Activated CD4-positive, alpha-beta T cell treated with anti-CD3 and anti-CD28 coated beads, Interleukin-2, amount 10 ng/mL, durations not matched to agents 7 days and 5 days (primary cell): ENCODE measurements around the gene GAPT. TPM values are rescaled to one million over a fixed set of nuclear protein-coding genes. Genes with fewer than 3 reads are reported as not detected.

Experiments used
- CTCF ChIA-PET: fragments of 350-600 bp; sonication (Branson Sonifier 250); formaldehyde crosslinking; loops from one replicate; lab custom pipeline; 2021; ENCODE audit warnings: antibody characterized with exemption; lab: Charles Lee
- POLR2A ChIA-PET: fragments of 350-600 bp; sonication (Branson Sonifier 250); formaldehyde crosslinking; loops from one replicate; lab custom pipeline; 2021; ENCODE audit warnings: antibody characterized with exemption; lab: Charles Lee
- DNase-seq: peaks from one replicate; pipeline ENCODE4 v3.0.0-alpha.2; 2020
- H3K27ac Mint-ChIP-seq: one replicate; pipeline ENCODE4 v1.8.0; 2021; ENCODE audit warnings: mild to moderate bottlenecking, moderate library complexity, mixed read lengths
- H3K27me3 Mint-ChIP-seq: one replicate; pipeline ENCODE4 v1.8.0; 2021; ENCODE audit warnings: mixed read lengths
- H3K36me3 Mint-ChIP-seq: one replicate; pipeline ENCODE4 v1.8.0; 2021; ENCODE audit warnings: low read depth, mixed read lengths
- H3K4me1 Mint-ChIP-seq: one replicate; pipeline ENCODE4 v1.8.0; 2021; ENCODE audit warnings: mixed read lengths
- H3K4me3 Mint-ChIP-seq: one replicate; pipeline ENCODE4 v1.8.0; 2021; ENCODE audit warnings: mild to moderate bottlenecking, moderate library complexity, mixed read lengths
- H3K9me3 Mint-ChIP-seq: one replicate; pipeline ENCODE4 v1.8.0; 2021; ENCODE audit warnings: mixed read lengths
- total RNA-seq, 2 experiments: library from RNA; stranded (reverse); gene quantifications; one replicate each; pipeline ENCODE4 v1.2.3, GENCODE V29; 2021

GAPT gene
- total RNA-seq = not detected

- Mint-ChIP-seq H3K4me3 (no peak within 1 kb of the TSS), H3K9me3 (no peaks in the 10 kb centered on the region), H3K36me3 (no peaks in the 10 kb centered on the region), H3K27me3 (peaks cover 10% of the 10 kb centered on the region), H3K4me1 (no peaks in the 10 kb centered on the region), H3K27ac (no peak within 1 kb of the TSS)
- ChIA-PET POLR2A (no interaction called here), CTCF (no interaction called here)
- no peak for DNase-seq
These were observed at the start of gene GAPT for GRCh38 chr5:58491216-58491892. Gene GAPT, plus strand, starts transcription at chr5:58491435. Its CDS starts 3,102 bp downstream, at chr5:58494537.

DNA sequence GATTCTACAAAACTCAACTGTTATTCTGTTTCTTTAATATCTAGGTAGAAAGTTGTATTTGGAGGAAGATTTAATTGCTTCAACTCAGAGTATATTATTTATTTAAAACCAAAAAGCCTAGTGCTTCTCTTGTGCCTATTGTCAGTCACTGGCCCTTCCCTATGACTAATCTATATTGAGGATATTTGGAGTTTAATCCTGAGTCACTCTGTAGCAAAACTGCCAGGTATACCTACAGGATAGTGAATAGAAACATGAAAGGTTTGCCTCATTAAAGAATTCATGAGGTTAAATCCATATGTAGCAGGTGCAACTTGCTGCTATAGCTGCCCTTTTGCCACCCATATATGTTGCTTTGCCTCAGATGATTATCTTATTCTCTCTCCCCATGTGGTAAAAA lies 46.4 kb upstream of the GAPT start:
- no peaks in the 10 kb centered on the region for H3K9me3 Mint-ChIP-seq
- DNase-seq = no peak
- H3K27ac Mint-ChIP-seq = no peak overlapping the region
- peaks cover 10% of the 10 kb centered on the region for H3K27me3 Mint-ChIP-seq
- POLR2A ChIA-PET = no interaction called here
- no peak overlapping the region for H3K4me3 Mint-ChIP-seq
- H3K4me1 Mint-ChIP-seq = no peaks in the 10 kb centered on the region
- no peaks in the 10 kb centered on the region for H3K36me3 Mint-ChIP-seq
- CTCF ChIA-PET = no interaction called here

- Mint-ChIP-seq H3K27ac (no peak overlapping the region), H3K4me1 (no peaks in the 10 kb centered on the region), H3K4me3 (no peak overlapping the region), H3K27me3 (peaks cover 10% of the 10 kb centered on the region), H3K9me3 (no peaks in the 10 kb centered on the region), H3K36me3 (no peaks in the 10 kb centered on the region)
- no peak for DNase-seq
- ChIA-PET CTCF (interaction anchor here (0.6 kb wide), 1 partner anchor 10 kb away, joined by 3 read pairs; no protein-coding TSS in a partner anchor), POLR2A (no interaction called here)
These were observed 45.2 kb upstream of the GAPT start for GRCh38 chr5:58446024-58446423.

DNA sequence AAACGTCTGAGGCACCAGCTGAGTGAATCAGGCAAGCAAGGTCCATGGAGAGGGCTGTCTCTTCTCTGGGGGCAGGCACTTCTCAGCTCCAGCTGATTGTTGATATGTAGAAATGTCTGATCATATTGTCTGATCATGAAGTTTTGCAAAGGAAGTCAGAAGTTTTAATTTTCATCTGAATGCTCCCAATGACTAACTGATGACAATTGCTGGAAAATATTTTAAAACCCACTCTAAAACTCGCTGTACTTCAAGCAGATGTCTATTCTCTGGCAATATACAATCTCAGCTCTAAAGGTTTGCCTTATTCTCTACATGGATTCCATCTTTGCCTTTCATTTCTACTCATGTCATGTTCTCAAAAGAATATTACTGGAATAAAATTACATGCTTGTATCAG lies 44.0 kb upstream of the GAPT start:
- Mint-ChIP-seq H3K36me3 (no peaks in the 10 kb centered on the region), H3K9me3 (no peaks in the 10 kb centered on the region), H3K27me3 (peaks cover 11% of the 10 kb centered on the region), H3K4me3 (no peak overlapping the region), H3K27ac (no peak overlapping the region), H3K4me1 (no peaks in the 10 kb centered on the region)
- CTCF ChIA-PET = interaction anchor here (2.4 kb wide), 1 partner anchor 14 kb away, joined by 7 read pairs; no protein-coding TSS in a partner anchor
- no peak for DNase-seq
- POLR2A ChIA-PET = no interaction called here

DNA sequence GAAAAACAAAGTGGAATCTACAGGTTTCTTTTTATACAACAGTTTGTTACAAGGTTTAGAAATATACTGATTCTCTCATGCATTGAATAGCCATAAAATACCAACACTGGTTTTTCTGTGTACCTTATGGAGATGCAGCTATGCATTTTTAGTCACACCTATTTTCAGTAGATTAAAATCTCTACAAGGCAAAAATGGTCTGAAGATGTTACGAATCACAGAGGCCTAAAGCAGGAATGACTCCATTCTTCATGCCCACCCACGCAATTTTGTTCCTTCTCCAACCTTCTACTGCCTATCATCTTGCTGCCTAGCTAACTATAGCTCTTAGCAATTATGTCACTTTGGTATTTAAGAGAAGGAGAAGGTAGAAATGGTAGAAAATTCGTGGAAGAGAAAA lies 41.2 kb upstream of the GAPT start:
- Mint-ChIP-seq H3K27ac (no peak overlapping the region), H3K4me3 (no peak overlapping the region), H3K36me3 (no peaks in the 10 kb centered on the region), H3K4me1 (no peaks in the 10 kb centered on the region), H3K27me3 (peaks cover 4% of the 10 kb centered on the region), H3K9me3 (no peaks in the 10 kb centered on the region)
- POLR2A ChIA-PET = no interaction called here
- DNase-seq = no peak
- CTCF ChIA-PET = interaction anchor here (1.0 kb wide), 1 partner anchor 14 kb away, joined by 5 read pairs; no protein-coding TSS in a partner anchor

DNA sequence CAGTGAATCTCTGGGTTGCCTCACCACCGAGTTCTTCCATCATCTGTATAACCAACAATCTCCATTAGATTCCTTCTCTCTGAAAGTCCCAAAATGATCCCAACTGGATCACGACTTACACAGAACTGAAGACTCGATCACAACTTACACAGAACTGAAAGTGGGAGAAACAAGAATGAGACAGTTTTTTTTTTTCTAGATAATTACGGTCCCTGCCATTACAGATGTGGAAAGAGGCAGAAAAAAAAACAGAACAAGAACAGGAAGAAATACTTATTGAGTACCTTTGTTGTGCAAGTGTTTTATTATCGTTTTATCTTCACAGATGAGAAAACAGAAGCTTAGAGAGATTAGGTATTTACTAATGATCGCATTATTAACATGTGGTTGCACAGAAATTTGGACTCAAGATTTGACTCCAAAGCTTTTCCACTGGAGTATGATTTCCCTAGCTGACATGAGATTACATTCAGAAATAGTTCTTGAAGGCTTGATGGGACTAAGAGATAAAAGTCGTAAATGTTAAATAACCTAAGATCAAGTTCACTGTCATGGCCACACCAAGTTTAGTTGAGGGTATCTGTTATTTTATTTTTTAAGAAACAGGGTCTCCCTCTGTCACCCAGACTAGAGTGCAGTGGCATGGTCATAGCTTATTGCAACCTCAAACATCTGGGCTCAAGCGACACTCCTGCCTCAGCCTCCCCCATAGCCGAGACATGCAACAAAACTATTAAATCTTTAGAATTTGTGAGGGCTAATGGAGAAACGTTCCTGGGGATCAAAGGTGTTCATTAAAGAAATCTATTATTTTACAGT lies 40.2 kb upstream of the GAPT start:
- Mint-ChIP-seq H3K27ac (no peak overlapping the region), H3K4me3 (no peak overlapping the region), H3K9me3 (no peaks in the 10 kb centered on the region), H3K27me3 (peaks cover 3% of the 10 kb centered on the region), H3K4me1 (no peaks in the 10 kb centered on the region), H3K36me3 (no peaks in the 10 kb centered on the region)
- ChIA-PET POLR2A (no interaction called here), CTCF (interaction anchor here (0.6 kb wide), 1 partner anchor 513 kb away, joined by 3 read pairs; no protein-coding TSS in a partner anchor)
- no peak for DNase-seq

GRCh38 chr5:58451732-58452565 lies 39.3 kb upstream of the GAPT start:
- no peak overlapping the region for H3K4me3 Mint-ChIP-seq
- H3K27me3 Mint-ChIP-seq = peaks cover 4% of the 10 kb centered on the region
- POLR2A ChIA-PET = no interaction called here
- H3K9me3 Mint-ChIP-seq = no peaks in the 10 kb centered on the region
- DNase-seq = no peak
- H3K4me1 Mint-ChIP-seq = no peaks in the 10 kb centered on the region
- H3K36me3 Mint-ChIP-seq = no peaks in the 10 kb centered on the region
- CTCF ChIA-PET = interaction anchor here (0.6 kb wide), 1 partner anchor 514 kb away, joined by 3 read pairs; no protein-coding TSS in a partner anchor
- no peak overlapping the region for H3K27ac Mint-ChIP-seq

DNA sequence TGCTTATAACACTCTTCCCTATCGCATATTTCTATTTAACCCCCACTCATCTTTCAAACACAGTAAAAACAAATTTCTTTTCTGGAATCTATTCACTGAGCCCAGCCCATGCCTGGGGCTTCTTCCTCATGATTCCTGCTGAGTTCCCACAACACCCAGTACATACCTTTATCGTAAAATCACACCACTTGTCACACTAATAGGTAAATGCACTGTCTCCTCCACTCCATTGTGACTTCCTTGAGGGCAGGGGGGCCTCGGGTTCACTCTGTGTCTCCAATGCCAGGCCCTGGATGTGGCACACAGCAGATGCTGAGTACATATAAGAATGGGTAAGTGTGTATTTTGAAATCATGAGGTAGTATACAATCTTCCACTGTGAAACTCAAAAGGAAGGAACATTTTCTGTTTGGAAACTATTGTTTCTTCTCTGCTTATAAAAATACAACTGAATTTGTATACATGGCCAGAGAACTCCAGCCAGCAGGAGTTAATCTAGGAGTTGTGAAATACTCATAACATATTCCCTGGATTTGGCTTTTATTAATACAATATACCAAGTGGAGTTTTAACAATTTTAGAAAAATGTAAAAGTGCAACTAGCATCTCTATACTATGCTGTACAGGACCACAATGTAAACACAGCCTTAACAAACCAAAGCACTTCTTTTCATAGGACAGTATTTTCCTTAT lies 38.5 kb upstream of the GAPT start:
- Mint-ChIP-seq H3K9me3 (no peaks in the 10 kb centered on the region), H3K27me3 (peaks cover 8% of the 10 kb centered on the region), H3K27ac (no peak overlapping the region), H3K4me1 (no peaks in the 10 kb centered on the region), H3K4me3 (no peak overlapping the region), H3K36me3 (no peaks in the 10 kb centered on the region)
- no peak for DNase-seq
- ChIA-PET CTCF (no interaction called here), POLR2A (no interaction called here)

GRCh38 chr5:58453306-58453705 lies 37.9 kb upstream of the GAPT start:
- no peak overlapping the region for H3K27ac Mint-ChIP-seq
- DNase-seq = no peak
- POLR2A ChIA-PET = no interaction called here
- H3K4me1 Mint-ChIP-seq = peaks cover 3% of the 10 kb centered on the region
- peaks cover 14% of the 10 kb centered on the region for H3K27me3 Mint-ChIP-seq
- CTCF ChIA-PET = no interaction called here
- no peaks in the 10 kb centered on the region for H3K36me3 Mint-ChIP-seq
- no peak overlapping the region for H3K4me3 Mint-ChIP-seq
- H3K9me3 Mint-ChIP-seq = no peaks in the 10 kb centered on the region

- Mint-ChIP-seq H3K27ac (no peak overlapping the region), H3K4me3 (no peak overlapping the region), H3K36me3 (no peaks in the 10 kb centered on the region), H3K4me1 (peaks cover 8% of the 10 kb centered on the region), H3K27me3 (peaks cover 20% of the 10 kb centered on the region), H3K9me3 (no peaks in the 10 kb centered on the region)
- no peak for DNase-seq
- ChIA-PET POLR2A (no interaction called here), CTCF (no interaction called here)
These were observed 37.2 kb upstream of the GAPT start for GRCh38 chr5:58454025-58454424.

DNA sequence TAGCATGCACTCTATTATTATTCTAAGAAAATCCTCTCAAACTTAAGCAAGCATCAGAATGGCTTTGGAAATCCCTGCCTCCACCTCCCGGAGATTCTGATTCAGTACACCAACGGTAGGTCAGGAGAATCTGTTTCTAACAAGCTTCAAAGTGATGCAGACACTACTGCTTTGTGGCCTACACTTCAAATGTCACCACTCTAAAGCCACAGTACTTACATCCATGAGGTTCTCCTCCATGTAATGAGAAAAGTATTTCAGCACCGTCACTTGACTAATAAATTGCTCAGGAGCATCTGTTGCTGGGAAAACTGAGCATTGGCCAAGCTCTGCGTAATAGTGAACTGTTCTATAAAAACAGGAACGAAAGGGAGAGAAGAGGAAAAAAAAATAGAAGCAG lies 36.2 kb upstream of the GAPT start:
- DNase-seq = no peak
- ChIA-PET CTCF (no interaction called here), POLR2A (no interaction called here)
- Mint-ChIP-seq H3K27ac (no peak overlapping the region), H3K27me3 (peaks cover 26% of the 10 kb centered on the region), H3K9me3 (no peaks in the 10 kb centered on the region), H3K36me3 (no peaks in the 10 kb centered on the region), H3K4me3 (no peak overlapping the region), H3K4me1 (peaks cover 11% of the 10 kb centered on the region)

GRCh38 chr5:58455480-58455879 lies 35.8 kb upstream of the GAPT start:
- POLR2A ChIA-PET = no interaction called here
- CTCF ChIA-PET = no interaction called here
- no peak overlapping the region for H3K4me3 Mint-ChIP-seq

More at GRCh38 chr5:58455480-58455879, 35.8 kb upstream of the GAPT start:
- DNase-seq = no peak
- Mint-ChIP-seq H3K9me3 (no peaks in the 10 kb centered on the region), H3K27me3 (peaks cover 26% of the 10 kb centered on the region), H3K36me3 (no peaks in the 10 kb centered on the region), H3K27ac (no peak overlapping the region), H3K4me1 (peaks cover 11% of the 10 kb centered on the region)
